GM23338 (cell line): ENCODE data around the gene NAALADL2.

ENCODE experiments used
- EZH2 ChIP-seq: fragments of 200-600 bp; sonication (generic); IDR thresholded peaks from one replicate; pipeline ENCODE4 v1.8.0; 2017; ENCODE audit warnings: antibody characterized with exemption, mild to moderate bottlenecking, low read depth; ENCODE audit not compliant: unreplicated experiment
- POLR2AphosphoS5 ChIP-seq: IDR thresholded peaks from 2 replicates; pipeline ENCODE4 v1.6.1; 2016; ENCODE audit warnings: antibody characterized with exemption, low read depth
- TF ChIP-seq, protein P1 (sequence below), 2 experiments: fragments of 200-600 bp in 1 of 2; sonication (generic) in 1 of 2; conservative IDR thresholded peaks; 2 replicates each; pipeline versions ENCODE4 v1.5.1 to v1.6.1; 2016 to 2017; ENCODE audit warnings: antibody characterized with exemption in 2 of 2, low read depth in 2 of 2, mild to moderate bottlenecking in 2 of 2, moderate library complexity in 1 of 2

DNA sequence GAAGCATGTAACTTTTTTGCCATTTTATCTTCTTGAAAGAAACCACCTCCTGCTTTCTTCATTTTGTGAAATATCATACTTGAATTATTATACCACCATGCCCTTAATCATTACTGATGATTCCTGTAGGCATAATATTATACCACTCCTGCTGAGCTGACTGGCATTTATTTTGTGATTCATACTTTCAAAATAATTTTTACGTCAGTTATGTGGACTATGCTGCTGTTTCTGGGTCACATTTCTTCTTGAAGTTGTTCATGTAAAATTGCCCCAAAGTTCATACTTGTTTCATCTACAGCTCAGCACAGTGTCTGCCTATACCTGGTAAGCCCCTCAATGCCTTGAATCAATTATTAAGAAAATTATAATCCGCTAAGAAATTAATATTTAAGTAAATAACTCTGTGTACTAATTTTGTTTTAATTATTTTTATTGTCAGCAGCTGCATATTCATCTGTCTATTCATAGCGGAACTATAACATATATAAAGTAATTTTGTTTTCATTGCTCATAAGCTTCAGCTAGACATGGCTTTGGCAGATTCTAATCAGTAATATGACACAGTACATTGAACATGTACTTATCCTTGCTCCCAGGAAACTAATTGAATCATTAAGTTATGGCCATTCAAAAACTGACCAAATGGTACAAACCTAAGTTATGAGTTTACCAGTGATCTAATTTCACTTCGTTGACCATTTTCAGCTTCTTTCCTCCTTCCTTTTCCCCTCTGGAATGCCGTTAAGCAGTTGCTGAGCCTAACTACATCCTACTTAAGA lies 160.0 kb downstream of the NAALADL2 start:
- TF ChIP-seq, protein P1, sequence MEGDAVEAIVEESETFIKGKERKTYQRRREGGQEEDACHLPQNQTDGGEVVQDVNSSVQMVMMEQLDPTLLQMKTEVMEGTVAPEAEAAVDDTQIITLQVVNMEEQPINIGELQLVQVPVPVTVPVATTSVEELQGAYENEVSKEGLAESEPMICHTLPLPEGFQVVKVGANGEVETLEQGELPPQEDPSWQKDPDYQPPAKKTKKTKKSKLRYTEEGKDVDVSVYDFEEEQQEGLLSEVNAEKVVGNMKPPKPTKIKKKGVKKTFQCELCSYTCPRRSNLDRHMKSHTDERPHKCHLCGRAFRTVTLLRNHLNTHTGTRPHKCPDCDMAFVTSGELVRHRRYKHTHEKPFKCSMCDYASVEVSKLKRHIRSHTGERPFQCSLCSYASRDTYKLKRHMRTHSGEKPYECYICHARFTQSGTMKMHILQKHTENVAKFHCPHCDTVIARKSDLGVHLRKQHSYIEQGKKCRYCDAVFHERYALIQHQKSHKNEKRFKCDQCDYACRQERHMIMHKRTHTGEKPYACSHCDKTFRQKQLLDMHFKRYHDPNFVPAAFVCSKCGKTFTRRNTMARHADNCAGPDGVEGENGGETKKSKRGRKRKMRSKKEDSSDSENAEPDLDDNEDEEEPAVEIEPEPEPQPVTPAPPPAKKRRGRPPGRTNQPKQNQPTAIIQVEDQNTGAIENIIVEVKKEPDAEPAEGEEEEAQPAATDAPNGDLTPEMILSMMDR (conservative IDR thresholded peaks at IDR 0.05; ENCODE audit: low read depth in 2 of 2), result no peak
- TF ChIP-seq EZH2, result no peak
- TF ChIP-seq POLR2AphosphoS5, result no peak
